DND-41 (cell line): Measurements from ENCODE around the gene AQP5.

ENCODE experiments used
- EZH2 ChIP-seq: IDR thresholded peaks from 3 replicates; pipeline ENCODE4 v1.6.1; 2012; ENCODE audit warnings: borderline replicate concordance, low read depth, mild to moderate bottlenecking, moderate library complexity, low read length, inconsistent platforms; ENCODE audit not compliant: severe bottlenecking
- TF ChIP-seq, protein P1 (sequence below): IDR thresholded peaks from 2 replicates; pipeline ENCODE4 v1.5.1; 2012; ENCODE audit warnings: borderline replicate concordance, low read length, moderate library complexity, mild to moderate bottlenecking; ENCODE audit not compliant: poor library complexity, severe bottlenecking; ENCODE audit errors: extremely low read depth

GRCh38 chr12:49947593-49948226 is 14.0 kb upstream of the AQP5 start:
- TF ChIP-seq, protein P1, sequence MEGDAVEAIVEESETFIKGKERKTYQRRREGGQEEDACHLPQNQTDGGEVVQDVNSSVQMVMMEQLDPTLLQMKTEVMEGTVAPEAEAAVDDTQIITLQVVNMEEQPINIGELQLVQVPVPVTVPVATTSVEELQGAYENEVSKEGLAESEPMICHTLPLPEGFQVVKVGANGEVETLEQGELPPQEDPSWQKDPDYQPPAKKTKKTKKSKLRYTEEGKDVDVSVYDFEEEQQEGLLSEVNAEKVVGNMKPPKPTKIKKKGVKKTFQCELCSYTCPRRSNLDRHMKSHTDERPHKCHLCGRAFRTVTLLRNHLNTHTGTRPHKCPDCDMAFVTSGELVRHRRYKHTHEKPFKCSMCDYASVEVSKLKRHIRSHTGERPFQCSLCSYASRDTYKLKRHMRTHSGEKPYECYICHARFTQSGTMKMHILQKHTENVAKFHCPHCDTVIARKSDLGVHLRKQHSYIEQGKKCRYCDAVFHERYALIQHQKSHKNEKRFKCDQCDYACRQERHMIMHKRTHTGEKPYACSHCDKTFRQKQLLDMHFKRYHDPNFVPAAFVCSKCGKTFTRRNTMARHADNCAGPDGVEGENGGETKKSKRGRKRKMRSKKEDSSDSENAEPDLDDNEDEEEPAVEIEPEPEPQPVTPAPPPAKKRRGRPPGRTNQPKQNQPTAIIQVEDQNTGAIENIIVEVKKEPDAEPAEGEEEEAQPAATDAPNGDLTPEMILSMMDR: no peak
- TF ChIP-seq EZH2: no peak
